HCT116 (cell line): ENCODE results near the gene GAMT. TPM values are rescaled to one million over a fixed set of nuclear protein-coding genes. Genes with fewer than 3 reads are reported as not detected.
A peak's percentile ranks its signal among the peaks of the same experiment; 100 is the strongest.

Source experiments
- ATAC-seq: fragments of 200-7000 bp; cut with Tn5 transposase; 2 replicates; pipeline ENCODE4 v1.9.1; 2020; ENCODE audit warnings: mild to moderate bottlenecking, moderate library complexity
- BruUV-seq: library from RNA; stranded (reverse); fragments of 400-500 nt; replicated peaks from 2 replicates; lab custom pipeline; 2021; lab: Mats Ljungman, UMichigan
- CTCF ChIA-PET: fragments of 300-600 bp; sonication (Branson Sonifier 250); formaldehyde crosslinking; loops from one replicate; lab custom pipeline; 2021; ENCODE audit warnings: antibody characterized with exemption; lab: Charles Lee
- POLR2A ChIA-PET: fragments of 300-600, 350-600 bp; sonication (Branson Sonifier 250); formaldehyde crosslinking; loops from one replicate; lab custom pipeline; 2021; ENCODE audit warnings: antibody characterized with exemption; lab: Charles Lee
- RAD21 ChIA-PET, 2 experiments: fragments of 300-600 bp; sonication (Branson Sonifier 250); formaldehyde crosslinking; loops; one replicate each; lab custom pipeline; 2023; ENCODE audit warnings: low total read pairs in 2 of 2; ENCODE audit not compliant: uncharacterized antibody in 2 of 2, unreplicated experiment in 2 of 2, low non-redundant PET in 1 of 2; lab: Charles Lee
- DNase-seq: peaks from one replicate; pipeline ENCODE4 v3.0.0-alpha.2; 2010; ENCODE audit warnings: low read depth, low spot score
- H2AFZ ChIP-seq: fragments of 200-600 bp; shearing (Covaris generic), sonication (generic); 2 replicates; pipeline ENCODE4 v1.6.1; 2017; ENCODE audit warnings: low read depth, mixed run types, mixed read lengths, antibody characterized with exemption, low read length; ENCODE audit not compliant: poor library complexity, severe bottlenecking
- H3K27ac ChIP-seq: 2 replicates; pipeline ENCODE4 v1.5.1; 2012; ENCODE audit warnings: low read depth, low read length
- H3K27me3 ChIP-seq: fragments of 200-600 bp; sonication (generic); 2 replicates; pipeline ENCODE4 v1.6.1; 2016; ENCODE audit warnings: mixed run types, low read length, mixed read lengths; ENCODE audit not compliant: insufficient read depth
- H3K36me3 ChIP-seq, 2 experiments: fragments of 200-500 bp in 1 of 2; fragments of 200-600 bp in 1 of 2; sonication (Bioruptor generic) in 1 of 2; sonication (generic) in 1 of 2; 2 replicates each; pipeline versions ENCODE4 v1.5.1 to v1.6.1; 2014 to 2016; ENCODE audit warnings: low read length in 2 of 2, inconsistent platforms in 1 of 2, mixed read lengths in 1 of 2, mixed run types in 1 of 2; ENCODE audit not compliant: insufficient read depth in 2 of 2, control insufficient read depth in 1 of 2
- H3K4me1 ChIP-seq, 2 experiments: fragments of 200-600 bp in 1 of 2; sonication (generic) in 1 of 2; 2 replicates each; pipeline versions ENCODE4 v1.5.1 to v1.6.1; 2012 to 2017; ENCODE audit warnings: low read length in 2 of 2, inconsistent platforms in 1 of 2, mild to moderate bottlenecking in 1 of 2, mixed read lengths in 1 of 2, mixed run types in 1 of 2, moderate library complexity in 1 of 2; ENCODE audit not compliant: insufficient read depth in 2 of 2, control insufficient read depth in 1 of 2
- H3K4me2 ChIP-seq: fragments of 200-600 bp; sonication (generic); 2 replicates; pipeline ENCODE4 v1.6.1; 2017; ENCODE audit warnings: mixed run types, low read length, mixed read lengths
- H3K4me3 ChIP-seq, 2 experiments: fragments of 200-600 bp in 1 of 2; sonication (generic) in 1 of 2; replicated peaks in 1 of 2; 2 replicates each; pipeline ENCODE4 v1.5.1; 2011 to 2016; ENCODE audit warnings: low read length in 2 of 2, control low read depth in 1 of 2, low read depth in 1 of 2, mild to moderate bottlenecking in 1 of 2, mixed read lengths in 1 of 2, mixed run types in 1 of 2
- H3K79me2 ChIP-seq: fragments of 200-600 bp; sonication (generic); 2 replicates; pipeline ENCODE4 v1.6.1; 2017; ENCODE audit warnings: mild to moderate bottlenecking, mixed run types, low read length, moderate library complexity, mixed read lengths; ENCODE audit not compliant: insufficient read depth
- H3K9ac ChIP-seq: fragments of 200-600 bp; sonication (generic); 2 replicates; pipeline ENCODE4 v1.6.1; 2016; ENCODE audit warnings: low read length, mixed read lengths
- H3K9me2 ChIP-seq: fragments of 200-600 bp; sonication (generic), shearing (Covaris generic); 2 replicates; pipeline ENCODE4 v1.6.1; 2017; ENCODE audit warnings: mixed run types, mild to moderate bottlenecking, moderate library complexity; ENCODE audit not compliant: insufficient read depth
- H3K9me3 ChIP-seq, 2 experiments: fragments of 200-500 bp in 1 of 2; fragments of 200-600 bp in 1 of 2; sonication (Bioruptor generic) in 1 of 2; sonication (generic) in 1 of 2; 2 replicates each; pipeline ENCODE4 v1.6.1; 2014 to 2017; ENCODE audit warnings: low read length in 2 of 2, mixed read lengths in 2 of 2, inconsistent platforms in 1 of 2, low read depth in 1 of 2, mild to moderate bottlenecking in 1 of 2, mixed run types in 1 of 2, moderate library complexity in 1 of 2; ENCODE audit not compliant: control insufficient read depth in 1 of 2, insufficient read depth in 1 of 2
- H4K20me1 ChIP-seq: fragments of 200-600 bp; sonication (generic), shearing (Covaris generic); 2 replicates; pipeline ENCODE4 v1.6.1; 2017; ENCODE audit warnings: mixed run types, mild to moderate bottlenecking, moderate library complexity; ENCODE audit not compliant: insufficient read depth
- CBX3 ChIP-seq: IDR thresholded peaks from 2 replicates; pipeline ENCODE4 v1.6.1; 2012; ENCODE audit warnings: low read depth
- CEBPB ChIP-seq: IDR thresholded peaks from 2 replicates; pipeline ENCODE4 v1.6.1; 2012; ENCODE audit warnings: low read depth
- EZH2 ChIP-seq: fragments of 200-600 bp; sonication (generic); IDR thresholded peaks from 2 replicates; pipeline ENCODE4 v1.6.1; 2017; ENCODE audit warnings: antibody characterized with exemption, mixed run types
- EZH2phosphoT487 ChIP-seq: fragments of 200-600 bp; IDR thresholded peaks from 2 replicates; pipeline ENCODE4 v1.6.1; 2018; ENCODE audit warnings: antibody characterized with exemption, borderline replicate concordance
- FOSL1 ChIP-seq: IDR thresholded peaks from 2 replicates; pipeline ENCODE4 v1.6.1; 2012; ENCODE audit warnings: low read depth
- JUND ChIP-seq: IDR thresholded peaks from 2 replicates; pipeline ENCODE4 v1.6.1; 2012
- POLR2AphosphoS5 ChIP-seq: IDR thresholded peaks from 2 replicates; pipeline ENCODE4 v1.6.1; 2011; ENCODE audit warnings: mild to moderate bottlenecking, low read depth, low read length, moderate library complexity
- RAD21 ChIP-seq: IDR thresholded peaks from 2 replicates; pipeline ENCODE4 v1.6.1; 2012; ENCODE audit warnings: low read depth, mild to moderate bottlenecking
- SIN3A ChIP-seq: IDR thresholded peaks from 2 replicates; pipeline ENCODE4 v1.6.1; 2012; ENCODE audit warnings: low read depth
- SP1 ChIP-seq: IDR thresholded peaks from 2 replicates; pipeline ENCODE4 v1.6.1; 2012; ENCODE audit warnings: low read depth
- SRF ChIP-seq: IDR thresholded peaks from 2 replicates; pipeline ENCODE4 v1.6.1; 2012; ENCODE audit warnings: low read depth
- YY1 ChIP-seq: IDR thresholded peaks from 2 replicates; pipeline ENCODE4 v1.6.1; 2011; ENCODE audit warnings: low read length, low read depth, moderate library complexity, mild to moderate bottlenecking; ENCODE audit not compliant: insufficient replicate concordance; ENCODE audit errors: extremely low read depth
- intact Hi-C: fragments of 100-400 bp; cut with micrococcal nuclease; formaldehyde crosslinking; loops from 2 replicates; pipeline ENCODE4 v1.10.0; 2022
- total RNA-seq: library from RNA; stranded (reverse); gene quantifications from one replicate; pipeline ENCODE4 v1.2.1, GENCODE V29; 2021; ENCODE audit not compliant: unreplicated experiment
- TF ChIP-seq, protein P1 (sequence below): IDR thresholded peaks from 2 replicates; pipeline ENCODE4 v1.6.1; 2012
- TF ChIP-seq, protein P2 (sequence below), 3 experiments: fragments of 200-600 bp in 1 of 3; sonication (generic) in 1 of 3; IDR thresholded peaks in 2 of 3; conservative IDR thresholded peaks in 1 of 3; 2 replicates each; pipeline ENCODE4 v1.5.1; 2012 to 2017; ENCODE audit warnings: low read depth in 2 of 3, low read length in 2 of 3, antibody characterized with exemption in 1 of 3, borderline replicate concordance in 1 of 3, control low read depth in 1 of 3, mild to moderate bottlenecking in 1 of 3, mixed read lengths in 1 of 3, mixed run types in 1 of 3, moderate library complexity in 1 of 3; ENCODE audit not compliant: insufficient read depth in 1 of 3
- TF ChIP-seq, protein P3 (sequence below): IDR thresholded peaks from 2 replicates; pipeline ENCODE4 v1.6.1; 2011; ENCODE audit warnings: mild to moderate bottlenecking, low read length, moderate library complexity; ENCODE audit not compliant: insufficient replicate concordance; ENCODE audit errors: extremely low read depth

The GAMT gene
- total RNA-seq, 1 experiment from 2014 or later = 102 TPM

DNA sequence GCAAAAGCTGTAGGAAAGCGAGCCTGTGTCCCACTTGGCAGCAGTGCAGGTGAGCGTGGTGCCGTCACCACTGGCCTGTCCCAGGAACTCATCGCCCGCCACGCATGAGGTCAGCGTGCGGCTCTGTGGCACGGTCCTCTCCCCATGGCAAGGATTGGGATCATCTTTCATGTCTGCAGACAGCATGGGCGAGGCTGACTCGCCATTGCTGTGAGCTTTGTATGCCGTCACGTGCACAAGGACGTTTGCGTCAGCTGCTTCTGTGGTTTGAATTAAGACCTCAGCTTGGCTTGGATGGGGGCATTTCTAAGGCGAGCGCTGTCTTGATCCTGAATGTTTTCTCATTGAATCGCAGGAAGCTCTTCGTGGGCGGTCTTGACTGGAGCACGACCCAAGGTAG is 15.8 kb upstream of the GAMT start:
- ATAC-seq = no peak
- no peak for DNase-seq
- Histone ChIP-seq H3K36me3 (peaks cover 28 to 73% of the 10 kb centered on the region in 2 experiments), H3K4me1 (peaks cover 19 to 39% of the 10 kb centered on the region in 2 experiments; a peak in 3 of 4 replicates), H3K79me2 (peaks cover 96% of the 10 kb centered on the region), H3K9ac (no peak overlapping the region), H3K9me2 (no peaks in the 10 kb centered on the region), H3K4me2 (no peak overlapping the region), H3K4me3 (no peak overlapping the region), H3K27ac (no peak overlapping the region), H3K27me3 (no peaks in the 10 kb centered on the region), H3K9me3 (no peaks in the 10 kb centered on the region), H4K20me1 (peaks cover 23% of the 10 kb centered on the region; the same call in 1 of the 2 replicates), H2AFZ (no peak overlapping the region)
- ChIA-PET POLR2A (no interaction called here), CTCF (no interaction called here), RAD21 (no interaction called here)
- intact Hi-C loops = no loop called here
- TF ChIP-seq SP1 (no peak), CEBPB (no peak)
- no TSS peak for BruUV-seq

DNA sequence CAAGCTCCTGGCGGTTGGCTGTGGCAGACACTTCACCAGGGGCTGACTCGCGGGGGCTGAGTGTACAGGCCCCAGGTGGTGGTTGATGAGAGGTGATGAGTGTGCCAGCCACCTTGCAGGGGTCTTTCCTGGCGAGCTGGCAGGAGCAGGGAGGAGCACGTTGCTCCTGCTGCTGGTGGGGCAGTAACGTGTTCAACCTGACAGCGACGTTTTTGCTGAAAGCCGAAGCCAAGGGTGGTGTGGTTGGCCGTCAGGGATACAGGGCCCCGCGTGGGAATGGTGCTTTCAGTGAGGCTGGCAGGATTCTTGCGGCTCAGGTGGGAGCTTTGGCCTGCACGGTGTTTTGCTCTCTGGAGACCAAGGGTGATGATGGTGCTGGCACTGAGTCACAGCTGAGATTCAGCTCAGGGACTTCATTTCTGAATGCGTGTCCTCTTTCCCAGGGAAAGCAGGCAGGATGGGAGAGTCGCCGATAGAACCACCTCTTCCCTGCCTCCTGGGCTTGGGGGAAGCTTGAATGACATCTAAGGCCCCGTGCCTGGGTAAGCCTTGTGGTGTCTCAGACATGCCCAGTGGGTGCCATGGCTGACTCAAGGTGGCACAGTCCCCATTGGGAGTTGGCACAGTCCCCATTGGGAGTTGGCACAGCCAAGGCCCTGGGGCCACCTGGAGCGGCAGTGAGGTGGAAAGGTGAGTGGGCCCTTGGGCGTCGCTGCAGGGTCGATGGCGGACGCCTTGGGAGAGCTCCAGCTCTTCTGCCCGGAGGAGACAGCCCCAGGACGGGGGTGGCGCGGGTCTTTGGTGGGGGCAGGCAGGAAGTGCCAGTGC is 14.9 kb upstream of the GAMT start:
- no TSS peak for BruUV-seq
- Histone ChIP-seq H3K9me3 (no peaks in the 10 kb centered on the region), H3K4me1 (peaks cover 19 to 44% of the 10 kb centered on the region in 2 experiments; a peak in 3 of 4 replicates), H3K4me3 (no peak overlapping the region), H4K20me1 (peaks cover 32% of the 10 kb centered on the region; the same call in 1 of the 2 replicates), H3K79me2 (peaks cover 96% of the 10 kb centered on the region), H3K9me2 (no peaks in the 10 kb centered on the region), H3K4me2 (peak overlapping the region; percentile 48), H3K27ac (peak overlapping the region; percentile 62), H2AFZ (no peak overlapping the region), H3K9ac (peak overlapping the region; percentile 52; the same call in 1 of the 2 replicates), H3K27me3 (no peaks in the 10 kb centered on the region), H3K36me3 (peaks cover 27 to 76% of the 10 kb centered on the region in 2 experiments)
- ChIA-PET CTCF (no interaction called here), POLR2A (no interaction called here), RAD21 (no interaction called here)
- ATAC-seq = no peak
- TF ChIP-seq CBX3 (no peak), SIN3A (no peak), FOSL1 (no peak), RAD21 (no peak), JUND (no peak), SRF (no peak), POLR2AphosphoS5 (no peak), EZH2 (no peak), EZH2phosphoT487 (no peak), YY1 (no peak)
- TF ChIP-seq, protein P1, sequence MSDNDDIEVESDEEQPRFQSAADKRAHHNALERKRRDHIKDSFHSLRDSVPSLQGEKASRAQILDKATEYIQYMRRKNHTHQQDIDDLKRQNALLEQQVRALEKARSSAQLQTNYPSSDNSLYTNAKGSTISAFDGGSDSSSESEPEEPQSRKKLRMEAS = no peak
- TF ChIP-seq, protein P2, sequence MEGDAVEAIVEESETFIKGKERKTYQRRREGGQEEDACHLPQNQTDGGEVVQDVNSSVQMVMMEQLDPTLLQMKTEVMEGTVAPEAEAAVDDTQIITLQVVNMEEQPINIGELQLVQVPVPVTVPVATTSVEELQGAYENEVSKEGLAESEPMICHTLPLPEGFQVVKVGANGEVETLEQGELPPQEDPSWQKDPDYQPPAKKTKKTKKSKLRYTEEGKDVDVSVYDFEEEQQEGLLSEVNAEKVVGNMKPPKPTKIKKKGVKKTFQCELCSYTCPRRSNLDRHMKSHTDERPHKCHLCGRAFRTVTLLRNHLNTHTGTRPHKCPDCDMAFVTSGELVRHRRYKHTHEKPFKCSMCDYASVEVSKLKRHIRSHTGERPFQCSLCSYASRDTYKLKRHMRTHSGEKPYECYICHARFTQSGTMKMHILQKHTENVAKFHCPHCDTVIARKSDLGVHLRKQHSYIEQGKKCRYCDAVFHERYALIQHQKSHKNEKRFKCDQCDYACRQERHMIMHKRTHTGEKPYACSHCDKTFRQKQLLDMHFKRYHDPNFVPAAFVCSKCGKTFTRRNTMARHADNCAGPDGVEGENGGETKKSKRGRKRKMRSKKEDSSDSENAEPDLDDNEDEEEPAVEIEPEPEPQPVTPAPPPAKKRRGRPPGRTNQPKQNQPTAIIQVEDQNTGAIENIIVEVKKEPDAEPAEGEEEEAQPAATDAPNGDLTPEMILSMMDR (IDR thresholded peaks at IDR 0.05 in 2 of 3, conservative IDR thresholded peaks at IDR 0.05 in 1 of 3; ENCODE audit: borderline replicate concordance in 1 of 3, insufficient read depth in 1 of 3, low read depth in 2 of 3, low read length in 2 of 3) = no peak
- TF ChIP-seq, protein P3, sequence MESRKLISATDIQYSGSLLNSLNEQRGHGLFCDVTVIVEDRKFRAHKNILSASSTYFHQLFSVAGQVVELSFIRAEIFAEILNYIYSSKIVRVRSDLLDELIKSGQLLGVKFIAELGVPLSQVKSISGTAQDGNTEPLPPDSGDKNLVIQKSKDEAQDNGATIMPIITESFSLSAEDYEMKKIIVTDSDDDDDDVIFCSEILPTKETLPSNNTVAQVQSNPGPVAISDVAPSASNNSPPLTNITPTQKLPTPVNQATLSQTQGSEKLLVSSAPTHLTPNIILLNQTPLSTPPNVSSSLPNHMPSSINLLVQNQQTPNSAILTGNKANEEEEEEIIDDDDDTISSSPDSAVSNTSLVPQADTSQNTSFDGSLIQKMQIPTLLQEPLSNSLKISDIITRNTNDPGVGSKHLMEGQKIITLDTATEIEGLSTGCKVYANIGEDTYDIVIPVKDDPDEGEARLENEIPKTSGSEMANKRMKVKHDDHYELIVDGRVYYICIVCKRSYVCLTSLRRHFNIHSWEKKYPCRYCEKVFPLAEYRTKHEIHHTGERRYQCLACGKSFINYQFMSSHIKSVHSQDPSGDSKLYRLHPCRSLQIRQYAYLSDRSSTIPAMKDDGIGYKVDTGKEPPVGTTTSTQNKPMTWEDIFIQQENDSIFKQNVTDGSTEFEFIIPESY = no peak
- DNase-seq = no peak
- intact Hi-C loops = no loop called here
